ENCODE measurements around the gene PLCL2. TPM values are rescaled to one million over a fixed set of nuclear protein-coding genes. Genes with fewer than 3 reads are reported as not detected.

PLCL2 gene
- total RNA-seq, 4 donors from 2014 or later = 0.95 to 4.8 (median 2.2) TPM

- no peak overlapping the region for H3K4me3 ChIP-seq
- no peak for DNase-seq
- H3K27ac ChIP-seq = no peak overlapping the region
- H3K27me3 ChIP-seq = no peaks in the 10 kb centered on the region
- 89 to 100% methylated on average over 1 of the region's 1 CpG for WGBS, 2 donors
- H3K36me3 ChIP-seq = no peaks in the 10 kb centered on the region
- intact Hi-C loops (cut with DNase I) = no loop called here
- H3K9me3 ChIP-seq = no peaks in the 10 kb centered on the region
- TF ChIP-seq CTCF (IDR thresholded peaks at IDR 0.05) (no peak), POLR2A (IDR thresholded peaks at IDR 0.05) (no peak)
- no peaks in the 10 kb centered on the region for H3K4me1 ChIP-seq
These were observed 189.8 kb downstream of the PLCL2 start for GRCh38 chr3:17074559-17074958.

- 94 to 100% methylated on average over 1 of the region's 1 CpG for WGBS, 2 donors
- Histone ChIP-seq H3K27me3 (no peaks in the 10 kb centered on the region), H3K9me3 (no peaks in the 10 kb centered on the region), H3K27ac (no peak overlapping the region), H3K36me3 (no peaks in the 10 kb centered on the region), H3K4me1 (no peaks in the 10 kb centered on the region), H3K4me3 (no peak overlapping the region)
- no peak for TF ChIP-seq CTCF (IDR thresholded peaks at IDR 0.05)
- TF ChIP-seq POLR2A (IDR thresholded peaks at IDR 0.05) = no peak
- intact Hi-C loops (cut with DNase I) = no loop called here
- DNase-seq = no peak
These were observed 190.6 kb downstream of the PLCL2 start for GRCh38 chr3:17075358-17075757.

- no peaks in the 10 kb centered on the region for H3K27me3 ChIP-seq
- 93 to 96% methylated on average over 1 of the region's 1 CpG for WGBS, 2 donors
- TF ChIP-seq CTCF (IDR thresholded peaks at IDR 0.05) (no peak), POLR2A (IDR thresholded peaks at IDR 0.05) (no peak)
- no peak for DNase-seq
- H3K4me3 ChIP-seq = no peak overlapping the region
- no peaks in the 10 kb centered on the region for H3K36me3 ChIP-seq
- intact Hi-C loops (cut with DNase I) = no loop called here
- H3K27ac ChIP-seq = no peak overlapping the region
- H3K9me3 ChIP-seq = no peaks in the 10 kb centered on the region
- H3K4me1 ChIP-seq = no peaks in the 10 kb centered on the region
These were observed 191.2 kb downstream of the PLCL2 start for GRCh38 chr3:17075907-17076306.

GRCh38 chr3:17076940-17077605 lies 192.3 kb downstream of the PLCL2 start:
- Histone ChIP-seq H3K27me3 (no peaks in the 10 kb centered on the region), H3K4me3 (no peak overlapping the region), H3K9me3 (no peaks in the 10 kb centered on the region), H3K27ac (no peak overlapping the region), H3K4me1 (no peaks in the 10 kb centered on the region), H3K36me3 (no peaks in the 10 kb centered on the region)
- no peak for TF ChIP-seq POLR2A (IDR thresholded peaks at IDR 0.05)
- no peak for TF ChIP-seq CTCF (IDR thresholded peaks at IDR 0.05)
- WGBS, 2 donors = 48 to 55% methylated on average over 4 of the region's 4 CpGs
- intact Hi-C loops (cut with DNase I) = no loop called here
- DNase-seq = no peak

- no peak for DNase-seq
- H3K4me3 ChIP-seq = no peak overlapping the region
- no peaks in the 10 kb centered on the region for H3K4me1 ChIP-seq
- intact Hi-C loops (cut with DNase I) = no loop called here
- H3K36me3 ChIP-seq = no peaks in the 10 kb centered on the region
- no peaks in the 10 kb centered on the region for H3K9me3 ChIP-seq
- no peaks in the 10 kb centered on the region for H3K27me3 ChIP-seq
- H3K27ac ChIP-seq = no peak overlapping the region
- WGBS, 2 donors = 61% methylated on average over 4 of the region's 5 CpGs
- TF ChIP-seq CTCF (IDR thresholded peaks at IDR 0.05) = no peak
- TF ChIP-seq POLR2A (IDR thresholded peaks at IDR 0.05) = no peak
These were observed 192.9 kb downstream of the PLCL2 start for GRCh38 chr3:17077606-17078005.
